Renal pelvis (tissue), 4 donors: ENCODE data around the gene VSIR. TPM values are rescaled to one million over a fixed set of nuclear protein-coding genes. Genes with fewer than 3 reads are reported as not detected.
A peak's percentile ranks its signal among the peaks of the same experiment; 100 is the strongest.

Experiments used
- DNase-seq: peaks from one replicate; pipeline ENCODE4 v3.0.0-alpha.2; 2013
- polyA plus RNA-seq, 3 donors: library from polyadenylated mRNA; unstranded; fragments of 120-200 nt; gene quantifications; one replicate each; pipeline ENCODE4 v1.2.1, GENCODE V29; 2013; ENCODE audit not compliant: insufficient read length in 3 of 3

The VSIR gene
- polyA plus RNA-seq, 3 donors: 8.4 to 10.5 (median 8.6) TPM

GRCh38 chr10:71735709-71736569 lies 37.4 kb downstream of the VSIR start:
- no peak for DNase-seq

DNA sequence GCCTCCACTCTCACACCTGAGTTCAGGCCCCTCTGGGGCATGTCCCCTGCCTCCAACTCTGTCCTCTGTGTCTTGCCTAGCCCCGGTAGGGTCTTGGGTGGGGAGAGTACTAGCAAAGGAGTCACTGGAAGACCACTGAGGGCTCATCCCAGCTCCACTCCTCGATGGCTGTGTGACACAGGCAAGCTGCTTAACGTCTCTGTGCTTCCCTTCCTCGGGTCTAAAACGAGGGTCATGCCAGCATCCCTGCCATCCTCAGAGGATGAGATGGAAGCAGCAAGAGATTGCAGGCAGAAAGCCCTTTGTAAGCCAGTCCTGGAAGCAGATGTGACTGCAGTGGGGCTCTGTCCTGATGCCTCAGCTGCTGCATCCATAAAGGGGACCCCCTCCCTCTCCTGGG lies 38.5 kb downstream of the VSIR start:
- DNase-seq: no peak

GRCh38 chr10:71731791-71732190 lies 41.5 kb downstream of the VSIR start:
- DNase-seq: no peak

GRCh38 chr10:71729161-71729636 lies 44.1 kb downstream of the VSIR start:
- DNase-seq: peak; percentile 57

GRCh38 chr10:71727738-71728737 lies 45.3 kb downstream of the VSIR start:
- DNase-seq: no peak

- no peak for DNase-seq
Measured at GRCh38 chr10:71727105-71727737, 46.1 kb downstream of the VSIR start.

- no peak for DNase-seq
Measured at GRCh38 chr10:71726580-71727104, 46.7 kb downstream of the VSIR start.

GRCh38 chr10:71725998-71726579 lies 47.2 kb downstream of the VSIR start:
- no peak for DNase-seq

DNA sequence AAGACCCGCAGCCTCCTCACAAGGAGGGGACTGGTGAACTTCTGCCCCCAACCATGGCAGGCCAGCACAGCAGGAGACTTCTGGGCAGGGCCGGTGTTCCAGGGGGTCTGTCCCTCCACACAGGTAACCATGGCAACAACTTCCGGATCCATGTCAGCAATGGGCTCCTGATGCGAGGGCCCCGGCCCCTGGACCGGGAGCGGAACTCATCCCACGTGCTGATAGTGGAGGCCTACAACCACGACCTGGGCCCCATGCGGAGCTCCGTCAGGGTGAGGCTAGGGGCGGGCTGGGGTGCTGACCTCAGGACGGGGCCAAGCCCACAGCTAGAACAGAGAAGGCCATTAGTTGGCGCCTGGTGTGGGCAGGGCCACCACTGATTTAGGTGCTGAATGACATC lies 48.1 kb downstream of the VSIR start:
- DNase-seq: no peak

DNA sequence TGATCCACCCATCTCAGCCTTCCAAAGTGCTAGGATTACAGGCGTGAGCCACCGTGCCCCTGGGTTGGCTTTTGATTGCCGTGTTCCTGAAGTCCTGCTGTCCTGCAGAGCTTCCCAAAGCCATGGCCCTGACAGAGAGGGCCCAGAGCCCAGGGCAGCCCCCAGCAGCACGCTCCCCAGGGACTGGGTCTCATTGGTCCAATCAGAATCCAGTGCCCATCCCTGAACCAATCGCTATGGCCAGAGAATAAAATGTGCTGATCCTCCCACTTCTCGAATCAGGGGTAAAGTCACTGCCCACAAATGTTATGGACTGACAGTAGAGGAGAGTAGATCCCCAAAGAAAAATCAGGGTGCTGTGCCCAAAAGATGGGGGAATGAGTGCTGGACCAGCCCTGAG lies 48.8 kb downstream of the VSIR start:
- no peak for DNase-seq

GRCh38 chr10:71723311-71723710 lies 50.0 kb downstream of the VSIR start:
- peak; percentile 17 for DNase-seq

- DNase-seq: no peak
Measured at GRCh38 chr10:71722849-71723248, 50.5 kb downstream of the VSIR start.

DNA sequence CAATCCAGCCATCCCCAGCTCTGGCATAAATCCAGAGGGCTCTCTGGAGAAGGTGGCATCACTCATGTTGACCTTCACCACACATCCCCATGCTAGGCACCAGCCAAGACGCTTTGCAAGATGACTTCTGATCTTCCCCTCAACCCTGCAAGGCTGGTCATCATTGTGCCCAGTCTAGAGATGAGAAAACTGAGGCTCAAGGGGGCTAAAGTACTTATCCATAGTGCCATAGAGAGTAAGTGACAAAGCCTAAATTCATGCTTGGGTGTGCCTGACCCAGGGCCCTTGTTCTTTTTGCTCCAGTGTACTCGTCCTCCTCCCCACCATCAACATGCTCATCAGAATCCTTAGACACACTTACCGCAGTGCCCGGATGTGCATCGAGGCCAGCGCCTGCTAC lies 52.0 kb downstream of the VSIR start:
- DNase-seq: no peak

- DNase-seq: peak; percentile 14
Measured at GRCh38 chr10:71720288-71720687, 53.0 kb downstream of the VSIR start.

GRCh38 chr10:71719464-71720201 lies 53.7 kb downstream of the VSIR start, which contains the start of gene C10orf105:
TSS of gene C10orf105 (minus strand) at chr10:71719778. CDS start at chr10:71716337, 3,441 bp downstream.
- peak; percentile 24 for DNase-seq

GRCh38 chr10:71719042-71719441 lies 54.3 kb downstream of the VSIR start:
- no peak for DNase-seq

DNA sequence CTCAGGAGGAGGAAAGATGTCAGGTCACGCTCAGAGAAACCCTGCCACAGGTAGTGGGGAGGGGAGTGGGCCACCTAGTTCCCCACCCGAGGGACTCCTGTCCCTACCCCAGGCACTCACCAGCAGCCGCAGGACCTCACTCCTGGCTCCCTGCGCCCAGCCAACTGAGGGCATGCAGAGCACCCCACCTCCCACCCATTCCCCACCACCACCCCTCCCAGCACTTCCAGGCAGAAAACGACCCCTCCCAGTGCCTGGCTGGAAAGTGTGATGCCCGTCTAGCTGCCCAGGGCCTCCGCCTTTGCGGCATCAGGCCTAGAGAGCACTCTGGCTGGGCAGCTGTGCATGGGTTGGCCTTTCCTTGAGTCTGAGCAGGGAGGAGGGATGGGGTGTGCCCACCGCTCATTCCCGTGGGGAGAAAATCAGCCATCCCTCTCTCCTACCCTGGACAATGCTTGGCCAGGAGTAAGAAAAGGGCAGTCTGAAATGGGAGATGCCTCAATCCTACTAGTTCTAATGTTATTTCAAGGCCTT lies 55.1 kb downstream of the VSIR start:
- DNase-seq: no peak

DNA sequence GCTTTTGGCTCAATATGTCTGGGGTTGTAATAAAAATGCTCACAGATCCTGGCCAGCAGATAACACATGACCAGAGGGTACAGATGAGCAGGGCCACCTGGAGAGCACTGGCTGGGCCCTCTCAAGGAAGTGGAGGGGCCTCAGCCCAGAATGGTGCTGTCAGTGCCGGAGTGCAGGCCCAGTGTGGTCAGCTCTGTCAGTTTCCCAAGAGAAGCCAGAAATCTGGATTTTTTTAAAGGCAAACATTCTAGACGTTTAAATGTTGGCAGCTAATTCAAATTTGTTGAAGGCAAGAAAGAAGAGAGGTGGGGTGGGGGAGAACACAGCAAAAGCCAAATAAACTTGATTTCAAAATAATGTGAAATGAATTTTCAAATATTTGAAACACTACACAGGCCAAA lies 55.8 kb downstream of the VSIR start:
- peak; percentile 42 for DNase-seq

- no peak for DNase-seq
Measured at GRCh38 chr10:71717056-71717455, 56.3 kb downstream of the VSIR start.

- DNase-seq: no peak
Measured at GRCh38 chr10:71716426-71716825, 56.9 kb downstream of the VSIR start.
